A549 (cell line): Measurements from ENCODE around the gene RCOR3. TPM values are rescaled to one million over a fixed set of nuclear protein-coding genes. Genes with fewer than 3 reads are reported as not detected.

Experiments used
- ATAC-seq, 2 experiments: fragments of 200-7000 bp in 1 of 2; fragments of >200 bp in 1 of 2; cut with Nextera tagmentation in 1 of 2; cut with Tn5 transposase in 1 of 2; 3 replicates each; pipeline versions ENCODE4 v1.8.0 to v1.9.1; 2018 to 2020; ENCODE audit warnings: mild to moderate bottlenecking in 1 of 2, moderate library complexity in 1 of 2
- CTCF ChIA-PET: fragments of 300-600 bp; sonication (Branson Sonifier 250); formaldehyde crosslinking; extraction: SDS; loops from one replicate; lab custom pipeline; 2021; ENCODE audit warnings: antibody characterized with exemption, inconsistent platforms; lab: Yijun Ruan, JAX
- POLR2A ChIA-PET: fragments of 350-600 bp; formaldehyde crosslinking; extraction: SDS; loops from one replicate; lab custom pipeline; 2021; ENCODE audit warnings: antibody characterized with exemption, inconsistent platforms; lab: Yijun Ruan, JAX
- DNase-seq, 2 experiments: peaks; one replicate each; pipeline versions ENCODE4 v3.0.0 to v3.0.0-alpha.2; 2011 to 2016; ENCODE audit warnings: low read depth in 1 of 2, low spot score in 1 of 2
- FAIRE-seq: peaks from 2 replicates; lab custom pipeline; 2011; peaks lifted over from hg19 to GRCh38; lab: Jason Lieb, UNC
- H3K27ac ChIP-seq, 2 experiments: fragments of >200 bp; sonication (Bioruptor Twin); formaldehyde crosslinking; 3 replicates each; pipeline ENCODE4 v1.5.1; 2016 to 2017
- H3K4me1 ChIP-seq: fragments of >200 bp; sonication (Bioruptor Twin); formaldehyde crosslinking; 3 replicates; pipeline ENCODE4 v1.6.1; 2016
- H3K4me2 ChIP-seq: fragments of >200 bp; sonication (Bioruptor Twin); formaldehyde crosslinking; 3 replicates; pipeline ENCODE4 v1.6.1; 2016
- H3K4me3 ChIP-seq: fragments of >200 bp; sonication (Bioruptor Twin); formaldehyde crosslinking; 3 replicates; pipeline ENCODE4 v1.5.1; 2016
- H3K9me3 ChIP-seq: fragments of >200 bp; sonication (Bioruptor Twin); formaldehyde crosslinking; 3 replicates; pipeline ENCODE4 v1.6.1; 2016
- CBX8 ChIP-seq: fragments of 200-600 bp; sonication (generic); IDR thresholded peaks from 2 replicates; pipeline ENCODE4 v1.6.1; 2016
- CEBPB ChIP-seq, 2 experiments: fragments of >200 bp in 1 of 2; sonication (Bioruptor Twin) in 1 of 2; formaldehyde crosslinking in 1 of 2; IDR thresholded peaks; 2 replicates each; pipeline ENCODE4 v1.6.1; 2012 to 2016
- CHD2 ChIP-seq: fragments of 150-350 bp; IDR thresholded peaks from 2 replicates; pipeline ENCODE4 v1.6.1; 2014; ENCODE audit warnings: low read length; ENCODE audit not compliant: partially characterized antibody
- CTCF ChIP-seq: fragments of >200 bp; sonication (Bioruptor Twin); formaldehyde crosslinking; IDR thresholded peaks from 3 replicates; pipeline ENCODE4 v1.5.1; 2016
- EHF ChIP-seq: fragments of 250-450 bp; sonication (Bioruptor Pico); IDR thresholded peaks from 2 replicates; pipeline ENCODE4 v1.5.0; 2020; ENCODE audit warnings: mild to moderate bottlenecking
- EP300 ChIP-seq, 2 experiments: fragments of >200 bp; sonication (Bioruptor Twin); formaldehyde crosslinking; IDR thresholded peaks; 2 replicates in 1 of 2; 3 replicates in 1 of 2; pipeline ENCODE4 v1.6.1; 2016 to 2017
- FOSB ChIP-seq: fragments of 250-450 bp; sonication (Bioruptor Pico); IDR thresholded peaks from 2 replicates; pipeline ENCODE4 v1.5.0; 2020; ENCODE audit warnings: mild to moderate bottlenecking, moderate library complexity
- FOXS1 ChIP-seq: fragments of 250-450 bp; sonication (Bioruptor Pico); IDR thresholded peaks from 2 replicates; pipeline ENCODE4 v1.5.0; 2020; ENCODE audit warnings: mild to moderate bottlenecking, moderate library complexity
- GATA3 ChIP-seq: IDR thresholded peaks from 2 replicates; pipeline ENCODE4 v1.6.1; 2012; ENCODE audit warnings: borderline replicate concordance
- HES2 ChIP-seq: fragments of >200 bp; sonication (Bioruptor Twin); formaldehyde crosslinking; IDR thresholded peaks from 2 replicates; pipeline ENCODE4 v1.6.1; 2016
- MAFK ChIP-seq: fragments of 450-650 bp; IDR thresholded peaks from 2 replicates; pipeline ENCODE4 v1.6.1; 2014; ENCODE audit not compliant: partially characterized antibody
- MAZ ChIP-seq: fragments of 150-350 bp; IDR thresholded peaks from 2 replicates; pipeline ENCODE4 v1.6.1; 2014; ENCODE audit warnings: antibody characterized with exemption, low read depth, low read length, borderline replicate concordance
- NFE2L2 ChIP-seq: fragments of 150-350 bp; conservative IDR thresholded peaks from 2 replicates; pipeline ENCODE4 v1.6.1; 2014; ENCODE audit warnings: low read length
- NPAS2 ChIP-seq: fragments of 250-450 bp; sonication (Bioruptor Pico); IDR thresholded peaks from 2 replicates; pipeline ENCODE4 v1.8.0; 2022; ENCODE audit warnings: mild to moderate bottlenecking, moderate library complexity, borderline replicate concordance
- POLR2AphosphoS2 ChIP-seq: conservative IDR thresholded peaks from 2 replicates; pipeline ENCODE4 v1.6.1; 2012; ENCODE audit warnings: low read length, improper control_type of control experiment, inconsistent platforms
- RAD21 ChIP-seq, 2 experiments: fragments of >200 bp in 1 of 2; sonication (Bioruptor Twin) in 1 of 2; formaldehyde crosslinking in 1 of 2; IDR thresholded peaks in 1 of 2; conservative IDR thresholded peaks in 1 of 2; 2 replicates in 1 of 2; 3 replicates in 1 of 2; pipeline ENCODE4 v1.6.1; 2012 to 2018; ENCODE audit warnings: inconsistent platforms in 1 of 2
- RARB ChIP-seq: fragments of 250-450 bp; sonication (Bioruptor Pico); IDR thresholded peaks from 2 replicates; pipeline ENCODE4 v1.8.0; 2021; ENCODE audit warnings: mild to moderate bottlenecking, moderate library complexity
- RFX5 ChIP-seq: fragments of 450-650 bp; IDR thresholded peaks from 2 replicates; pipeline ENCODE4 v1.7.1; 2014; ENCODE audit warnings: antibody characterized with exemption, mild to moderate bottlenecking, moderate library complexity
- RNF2 ChIP-seq: fragments of 200-600 bp; sonication (generic); IDR thresholded peaks from 2 replicates; pipeline ENCODE4 v1.6.1; 2016; ENCODE audit warnings: low read depth, mild to moderate bottlenecking, antibody characterized with exemption, moderate library complexity, borderline replicate concordance
- SMC3 ChIP-seq: fragments of >200 bp; sonication (Bioruptor Twin); formaldehyde crosslinking; IDR thresholded peaks from 3 replicates; pipeline ENCODE4 v1.6.1; 2018; ENCODE audit warnings: inconsistent platforms
- SREBF2 ChIP-seq: fragments of 450-650 bp; IDR thresholded peaks from 2 replicates; pipeline ENCODE4 v1.6.1; 2014; ENCODE audit warnings: mild to moderate bottlenecking, moderate library complexity
- TFCP2L1 ChIP-seq: fragments of 250-450 bp; sonication (Bioruptor Pico); IDR thresholded peaks from 2 replicates; pipeline ENCODE4 v1.5.0; 2021; ENCODE audit warnings: mild to moderate bottlenecking
- ZC3H11A ChIP-seq: fragments of 450-650 bp; IDR thresholded peaks from 2 replicates; pipeline ENCODE4 v1.6.1; 2014; ENCODE audit warnings: antibody characterized with exemption, mild to moderate bottlenecking
- ZFP36 ChIP-seq: fragments of 450-650 bp; IDR thresholded peaks from 2 replicates; pipeline ENCODE4 v1.6.1; 2014; ENCODE audit warnings: borderline replicate concordance; ENCODE audit not compliant: partially characterized antibody
- WGBS: methylation state at CpG from one replicate; pipeline ENCODE4 v1.1.6; 2017; ENCODE audit errors: missing lambda C conversion rate; 5-methylcytosine and 5-hydroxymethylcytosine counted together
- polyA plus RNA-seq, 4 experiments: library from polyadenylated mRNA; depleted of rRNA in 3 of 4; stranded (reverse); fragments of >200 nt; fragmentation: RNase III in 1 of 4; extraction: RNeasy Plus Mini Kit Qiagen cat#74134 plus additional on column Dnase treatment in 1 of 4; gene quantifications; 2 replicates in 3 of 4; 3 replicates in 1 of 4; pipeline ENCODE4 v1.2.3, GENCODE V29; 2011 to 2017
- TF ChIP-seq, protein P1 (sequence below): fragments of >200 bp; sonication (Bioruptor Twin); formaldehyde crosslinking; IDR thresholded peaks from 3 replicates; pipeline ENCODE4 v1.6.1; 2016
- TF ChIP-seq, protein P2 (sequence below): IDR thresholded peaks from 2 replicates; pipeline ENCODE4 v1.6.1; 2012
- TF ChIP-seq, protein P3 (sequence below): fragments of 150-350 bp; IDR thresholded peaks from 2 replicates; pipeline ENCODE4 v1.6.1; 2014; ENCODE audit warnings: low read depth, mild to moderate bottlenecking, low read length

RCOR3 gene
- polyA plus RNA-seq, 2 of the 4 experiments (the other 2 are of a cell fraction) = 16.3 to 40.7 TPM

- peak; percentile 92 for TF ChIP-seq CTCF
- TF ChIP-seq, protein P1, sequence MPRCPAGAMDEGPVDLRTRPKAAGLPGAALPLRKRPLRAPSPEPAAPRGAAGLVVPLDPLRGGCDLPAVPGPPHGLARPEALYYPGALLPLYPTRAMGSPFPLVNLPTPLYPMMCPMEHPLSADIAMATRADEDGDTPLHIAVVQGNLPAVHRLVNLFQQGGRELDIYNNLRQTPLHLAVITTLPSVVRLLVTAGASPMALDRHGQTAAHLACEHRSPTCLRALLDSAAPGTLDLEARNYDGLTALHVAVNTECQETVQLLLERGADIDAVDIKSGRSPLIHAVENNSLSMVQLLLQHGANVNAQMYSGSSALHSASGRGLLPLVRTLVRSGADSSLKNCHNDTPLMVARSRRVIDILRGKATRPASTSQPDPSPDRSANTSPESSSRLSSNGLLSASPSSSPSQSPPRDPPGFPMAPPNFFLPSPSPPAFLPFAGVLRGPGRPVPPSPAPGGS = no peak
- TF ChIP-seq FOSB (CRISPR knock-in tag) = no peak
- TF ChIP-seq EP300 (IDR thresholded peaks at IDR 0.05) = no peak
- peak; percentile 76 for TF ChIP-seq SMC3
- TF ChIP-seq FOXS1 = no peak
- TF ChIP-seq RAD21 (conservative IDR thresholded peaks at IDR 0.05 in 1 of 2, IDR thresholded peaks at IDR 0.05 in 1 of 2) = peak; percentile 82 to 90
- no peak for TF ChIP-seq GATA3
- no peak for TF ChIP-seq RARB
Observed at GRCh38 chr1:211323156-211324063, 64.2 kb downstream of the RCOR3 start (continued).

DNA sequence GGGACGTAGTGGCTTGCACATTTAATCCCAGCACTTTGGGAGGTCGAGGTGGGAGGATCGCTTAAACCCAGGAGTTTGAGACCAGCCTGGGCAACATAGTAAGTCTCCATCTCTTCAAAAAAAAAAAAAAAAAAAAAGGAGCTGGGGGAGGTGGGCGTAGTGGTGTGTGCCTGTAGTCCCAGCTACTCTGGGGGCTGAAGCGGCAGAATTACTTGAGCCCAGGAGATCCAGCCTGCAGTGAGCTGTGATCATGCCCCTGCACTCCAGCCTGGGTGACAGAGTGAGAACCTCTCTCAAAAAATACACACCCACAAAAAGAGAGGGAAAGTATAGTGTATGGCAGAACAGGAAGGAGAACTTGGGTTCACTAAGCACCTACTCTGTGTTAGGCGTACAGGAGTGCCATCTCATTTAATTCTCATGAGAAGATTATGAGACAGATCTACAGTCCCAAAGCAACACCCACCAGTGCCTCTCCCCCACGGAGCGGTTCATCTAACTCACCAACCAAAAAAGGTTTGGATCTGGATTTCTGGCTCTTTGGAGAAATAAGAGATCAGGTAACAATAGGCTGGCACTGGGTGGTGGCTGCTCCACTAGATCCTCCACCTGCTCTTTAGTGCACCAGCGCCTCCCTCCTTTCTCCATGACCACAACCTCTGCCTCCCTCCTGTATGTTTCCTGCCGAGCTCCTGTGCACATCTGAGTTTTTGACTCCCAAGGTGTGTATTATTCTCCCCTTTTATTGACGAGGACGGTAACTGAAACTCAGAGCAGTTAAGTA lies 66.0 kb downstream of the RCOR3 start:
- H3K4me1 ChIP-seq = peaks cover 11% of the 10 kb centered on the region
- ChIA-PET POLR2A (interaction anchor here (0.6 to 1.0 kb wide), 2 partner anchors 47 to 189 kb away, joined by 4 to 5 read pairs; no protein-coding TSS in a partner anchor), CTCF (interaction anchor here (0.6 to 10.2 kb wide), 5 partner anchors 14 to 329 kb away, joined by 3 to 135 read pairs (median 4); no protein-coding TSS in a partner anchor)
- no peak for DNase-seq
- H3K9me3 ChIP-seq = no peaks in the 10 kb centered on the region
- H3K4me3 ChIP-seq = no peak overlapping the region
- whole genome bisulfite sequencing = 90% methylated on average over 12 of the region's 12 CpGs
- H3K4me2 ChIP-seq = no peak overlapping the region
- TF ChIP-seq CTCF (no peak), ZC3H11A (no peak), MAFK (no peak), MAZ (no peak), POLR2AphosphoS2 (no peak), HES2 (no peak), NPAS2 (CRISPR knock-in tag) (no peak), CEBPB (IDR thresholded peaks at IDR 0.05) (no peak), RNF2 (no peak), NFE2L2 (no peak), SREBF2 (no peak), ZFP36 (no peak), TFCP2L1 (CRISPR knock-in tag) (no peak), RFX5 (no peak), CHD2 (no peak), CBX8 (no peak), EHF (CRISPR knock-in tag) (no peak)
- TF ChIP-seq, protein P2, sequence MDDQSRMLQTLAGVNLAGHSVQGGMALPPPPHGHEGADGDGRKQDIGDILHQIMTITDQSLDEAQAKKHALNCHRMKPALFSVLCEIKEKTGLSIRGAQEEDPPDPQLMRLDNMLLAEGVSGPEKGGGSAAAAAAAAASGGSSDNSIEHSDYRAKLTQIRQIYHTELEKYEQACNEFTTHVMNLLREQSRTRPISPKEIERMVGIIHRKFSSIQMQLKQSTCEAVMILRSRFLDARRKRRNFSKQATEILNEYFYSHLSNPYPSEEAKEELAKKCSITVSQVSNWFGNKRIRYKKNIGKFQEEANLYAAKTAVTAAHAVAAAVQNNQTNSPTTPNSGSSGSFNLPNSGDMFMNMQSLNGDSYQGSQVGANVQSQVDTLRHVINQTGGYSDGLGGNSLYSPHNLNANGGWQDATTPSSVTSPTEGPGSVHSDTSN = no peak
- TF ChIP-seq, protein P1 = no peak
- TF ChIP-seq, protein P3, sequence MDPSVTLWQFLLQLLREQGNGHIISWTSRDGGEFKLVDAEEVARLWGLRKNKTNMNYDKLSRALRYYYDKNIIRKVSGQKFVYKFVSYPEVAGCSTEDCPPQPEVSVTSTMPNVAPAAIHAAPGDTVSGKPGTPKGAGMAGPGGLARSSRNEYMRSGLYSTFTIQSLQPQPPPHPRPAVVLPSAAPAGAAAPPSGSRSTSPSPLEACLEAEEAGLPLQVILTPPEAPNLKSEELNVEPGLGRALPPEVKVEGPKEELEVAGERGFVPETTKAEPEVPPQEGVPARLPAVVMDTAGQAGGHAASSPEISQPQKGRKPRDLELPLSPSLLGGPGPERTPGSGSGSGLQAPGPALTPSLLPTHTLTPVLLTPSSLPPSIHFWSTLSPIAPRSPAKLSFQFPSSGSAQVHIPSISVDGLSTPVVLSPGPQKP = no peak
- FAIRE-seq = no peak
- no peak for ATAC-seq
- no peak overlapping the region for H3K27ac ChIP-seq
